NT2/D1 (cell line): Measurements from ENCODE around the gene FAM234A.

Experiments
- YY1 ChIP-seq: IDR thresholded peaks from 2 replicates; pipeline ENCODE4 v1.6.1; 2011; ENCODE audit not compliant: insufficient read length, insufficient read depth
- ZNF274 ChIP-seq: IDR thresholded peaks from 2 replicates; pipeline ENCODE4 v1.6.1; 2011; ENCODE audit warnings: mild to moderate bottlenecking, low read depth, low read length

- TF ChIP-seq ZNF274 (no peak), YY1 (no peak)
Measured at GRCh38 chr16:212999-213398, 21.6 kb upstream of the FAM234A start.
